ENCODE results near the gene PIGH.

DNA sequence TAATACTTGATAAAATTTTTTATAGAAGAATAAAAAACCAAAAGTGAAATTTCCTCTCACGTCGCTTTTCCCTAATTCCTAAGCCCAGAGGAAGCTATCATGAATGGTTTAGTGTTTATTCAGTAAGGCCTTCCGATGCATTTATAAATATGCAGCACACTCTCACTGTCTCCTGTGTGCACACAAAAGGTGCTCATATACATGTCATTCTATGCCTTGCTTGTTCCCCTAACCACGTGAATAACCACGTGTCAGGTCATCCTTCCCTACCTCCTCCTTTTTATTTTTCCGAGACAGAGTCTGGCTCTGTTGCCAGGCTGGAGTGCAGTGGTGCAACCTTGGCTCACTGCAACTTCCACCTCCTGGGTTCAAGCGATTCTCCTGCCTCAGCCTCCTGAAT, 29.6 kb downstream of the PIGH start:
- TF ChIP-seq, protein P1, sequence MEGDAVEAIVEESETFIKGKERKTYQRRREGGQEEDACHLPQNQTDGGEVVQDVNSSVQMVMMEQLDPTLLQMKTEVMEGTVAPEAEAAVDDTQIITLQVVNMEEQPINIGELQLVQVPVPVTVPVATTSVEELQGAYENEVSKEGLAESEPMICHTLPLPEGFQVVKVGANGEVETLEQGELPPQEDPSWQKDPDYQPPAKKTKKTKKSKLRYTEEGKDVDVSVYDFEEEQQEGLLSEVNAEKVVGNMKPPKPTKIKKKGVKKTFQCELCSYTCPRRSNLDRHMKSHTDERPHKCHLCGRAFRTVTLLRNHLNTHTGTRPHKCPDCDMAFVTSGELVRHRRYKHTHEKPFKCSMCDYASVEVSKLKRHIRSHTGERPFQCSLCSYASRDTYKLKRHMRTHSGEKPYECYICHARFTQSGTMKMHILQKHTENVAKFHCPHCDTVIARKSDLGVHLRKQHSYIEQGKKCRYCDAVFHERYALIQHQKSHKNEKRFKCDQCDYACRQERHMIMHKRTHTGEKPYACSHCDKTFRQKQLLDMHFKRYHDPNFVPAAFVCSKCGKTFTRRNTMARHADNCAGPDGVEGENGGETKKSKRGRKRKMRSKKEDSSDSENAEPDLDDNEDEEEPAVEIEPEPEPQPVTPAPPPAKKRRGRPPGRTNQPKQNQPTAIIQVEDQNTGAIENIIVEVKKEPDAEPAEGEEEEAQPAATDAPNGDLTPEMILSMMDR (IDR thresholded peaks at IDR 0.05; ENCODE audit: insufficient read depth, low read depth, low read length): no peak
- TF ChIP-seq EZH2 (IDR thresholded peaks at IDR 0.05; ENCODE audit: insufficient read depth, low read length): no peak
